GM12865 (cell line): ENCODE measurements around the gene ABCC3.

Experiments
- DNase-seq: peaks from one replicate; pipeline ENCODE4 v3.0.0; 2010; ENCODE audit warnings: low read depth
- H3K4me3 ChIP-seq: 2 replicates; pipeline ENCODE4 v1.5.1; 2011; ENCODE audit warnings: mild to moderate bottlenecking, low read depth, low read length, control low read depth
- CTCF ChIP-seq: IDR thresholded peaks from 2 replicates; pipeline ENCODE4 v1.5.1; 2011; ENCODE audit warnings: low read length, control low read depth, low read depth, inconsistent platforms; ENCODE audit not compliant: insufficient read depth; ENCODE audit errors: missing control alignments

ABCC3 gene

GRCh38 chr17:50636804-50637195, 2.1 kb downstream of the ABCC3 start:
- no peak for TF ChIP-seq CTCF
- no peak for DNase-seq
- H3K4me3 ChIP-seq: no peak overlapping the region

- no peak for DNase-seq
- no peak overlapping the region for H3K4me3 ChIP-seq
- TF ChIP-seq CTCF: no peak
These were observed 3.3 kb downstream of the ABCC3 start for GRCh38 chr17:50637829-50638605.

GRCh38 chr17:50638606-50638965, 3.9 kb downstream of the ABCC3 start:
- H3K4me3 ChIP-seq: no peak overlapping the region
- DNase-seq: no peak
- no peak for TF ChIP-seq CTCF

- no peak for DNase-seq
- H3K4me3 ChIP-seq: no peak overlapping the region
- TF ChIP-seq CTCF: no peak
These were observed 4.5 kb downstream of the ABCC3 start for GRCh38 chr17:50638966-50639713.

GRCh38 chr17:50640686-50641351, 6.1 kb downstream of the ABCC3 start:
- no peak overlapping the region for H3K4me3 ChIP-seq
- no peak for DNase-seq
- TF ChIP-seq CTCF: no peak

GRCh38 chr17:50641357-50641756, 6.7 kb downstream of the ABCC3 start:
- no peak for DNase-seq
- TF ChIP-seq CTCF: no peak
- no peak overlapping the region for H3K4me3 ChIP-seq
